ENCODE results near the gene PRPSAP2. TPM values are rescaled to one million over a fixed set of nuclear protein-coding genes. Genes with fewer than 3 reads are reported as not detected.

The PRPSAP2 gene
- polyA plus RNA-seq, 3 donors = 17.1 to 20.9 (median 20.5) TPM

- H3K4me3 ChIP-seq (replicated peaks in 1 of 3; ENCODE audit: low read depth in 2 of 3, low read length in 3 of 3) = no peak overlapping the region
- H3K27me3 Mint-ChIP-seq (ENCODE audit: low read depth in 3 of 3) = no peaks in the 10 kb centered on the region
- 100% methylated on average over 1 of the region's 5 CpGs for WGBS (ENCODE audit: insufficient coverage)
- H3K27me3 ChIP-seq (ENCODE audit: control insufficient read depth in 2 of 2, insufficient read depth in 2 of 2, low read length in 2 of 2) = no peaks in the 10 kb centered on the region
- peaks cover 20% of the 10 kb centered on the region for H3K4me1 Mint-ChIP-seq
- H3K4me1 ChIP-seq (ENCODE audit: control insufficient read depth in 1 of 2, insufficient read depth in 2 of 2, low read length in 2 of 2) = peaks cover 17% of the 10 kb centered on the region in 2 donors
- H3K79me2 ChIP-seq (ENCODE audit: insufficient read depth, low read length) = no peaks in the 10 kb centered on the region
- H3K27ac Mint-ChIP-seq = peak overlapping the region in 1 of 7 donors; percentile 20
- H3K9me3 ChIP-seq (replicated peaks in 1 of 2; ENCODE audit: control insufficient read depth in 1 of 2, insufficient read depth in 1 of 2, low read length in 2 of 2) = no peaks in the 10 kb centered on the region
- H4K20me1 ChIP-seq (ENCODE audit: insufficient read depth, low read length) = peaks cover 19% of the 10 kb centered on the region
- no peak for TF ChIP-seq CTCF (IDR thresholded peaks at IDR 0.05)
- DNase-seq = no peak
- no peak overlapping the region for H3K27ac ChIP-seq (ENCODE audit: low read depth in 1 of 2, low read length in 2 of 2)
- H3K36me3 Mint-ChIP-seq = peaks cover 58 to 80% of the 10 kb centered on the region in 2 donors
- peaks cover 22 to 62% of the 10 kb centered on the region in 2 donors for H3K36me3 ChIP-seq (replicated peaks in 1 of 2; ENCODE audit: control insufficient read depth in 1 of 2, insufficient read depth in 2 of 2, low read length in 2 of 2)
- H3K4me3 Mint-ChIP-seq = no peak overlapping the region
- no peak overlapping the region for H2AFZ ChIP-seq (ENCODE audit: insufficient read depth, low read depth, low read length, poor library complexity, severe bottlenecking)
- H3K4me2 ChIP-seq (replicated peaks; ENCODE audit: extremely low read depth, low read length, poor library complexity, severe bottlenecking) = no peak overlapping the region
- intact Hi-C loops (cut with micrococcal nuclease) = no loop called here
- no peak overlapping the region for H3K9ac ChIP-seq (ENCODE audit: insufficient read depth, low read length, poor library complexity, severe bottlenecking)
- H3K9me3 Mint-ChIP-seq = no peaks in the 10 kb centered on the region
These were observed 47.3 kb downstream of the PRPSAP2 start for GRCh38 chr17:18905226-18905625.

GRCh38 chr17:18910326-18910725 is 52.4 kb downstream of the PRPSAP2 start:
- intact Hi-C loops (cut with micrococcal nuclease) = loop anchor here in 1 of 2 donors (10.0 kb wide), 1 partner anchor 64 kb away; no protein-coding TSS in a partner anchor
- no peaks in the 10 kb centered on the region for H3K9me3 ChIP-seq (replicated peaks in 1 of 2; ENCODE audit: control insufficient read depth in 1 of 2, insufficient read depth in 1 of 2, low read length in 2 of 2)
- no peak overlapping the region for H3K27ac ChIP-seq (ENCODE audit: low read depth in 1 of 2, low read length in 2 of 2)
- WGBS (ENCODE audit: insufficient coverage) = no CpG with 5 or more reads among the region's 5 CpGs
- H3K9ac ChIP-seq (ENCODE audit: insufficient read depth, low read length, poor library complexity, severe bottlenecking) = no peak overlapping the region
- Mint-ChIP-seq H3K4me1 (no peaks in the 10 kb centered on the region), H3K27me3 (ENCODE audit: low read depth in 3 of 3) (no peaks in the 10 kb centered on the region), H3K27ac (no peak overlapping the region), H3K4me3 (no peak overlapping the region), H3K36me3 (peaks cover 67 to 91% of the 10 kb centered on the region in 2 donors), H3K9me3 (no peaks in the 10 kb centered on the region)
- no peak for TF ChIP-seq CTCF (IDR thresholded peaks at IDR 0.05)
- H3K4me1 ChIP-seq (ENCODE audit: control insufficient read depth in 1 of 2, insufficient read depth in 2 of 2, low read length in 2 of 2) = no peaks in the 10 kb centered on the region
- H3K79me2 ChIP-seq (ENCODE audit: insufficient read depth, low read length) = no peaks in the 10 kb centered on the region
- H4K20me1 ChIP-seq (ENCODE audit: insufficient read depth, low read length) = no peaks in the 10 kb centered on the region
- H3K27me3 ChIP-seq (ENCODE audit: control insufficient read depth in 2 of 2, insufficient read depth in 2 of 2, low read length in 2 of 2) = no peaks in the 10 kb centered on the region
- DNase-seq = no peak
- no peak overlapping the region for H3K4me3 ChIP-seq (replicated peaks in 1 of 3; ENCODE audit: low read depth in 2 of 3, low read length in 3 of 3)
- H2AFZ ChIP-seq (ENCODE audit: insufficient read depth, low read depth, low read length, poor library complexity, severe bottlenecking) = no peak overlapping the region
- H3K4me2 ChIP-seq (replicated peaks; ENCODE audit: extremely low read depth, low read length, poor library complexity, severe bottlenecking) = no peak overlapping the region
- peaks cover 36 to 86% of the 10 kb centered on the region in 2 donors for H3K36me3 ChIP-seq (replicated peaks in 1 of 2; ENCODE audit: control insufficient read depth in 1 of 2, insufficient read depth in 2 of 2, low read length in 2 of 2)
